ENCODE data around the gene PRRC2A. TPM values are rescaled to one million over a fixed set of nuclear protein-coding genes. Genes with fewer than 3 reads are reported as not detected.

PRRC2A gene
- total and polyA plus RNA-seq, 11 donors = 75.1 to 119 (median 97.4) TPM

DNA sequence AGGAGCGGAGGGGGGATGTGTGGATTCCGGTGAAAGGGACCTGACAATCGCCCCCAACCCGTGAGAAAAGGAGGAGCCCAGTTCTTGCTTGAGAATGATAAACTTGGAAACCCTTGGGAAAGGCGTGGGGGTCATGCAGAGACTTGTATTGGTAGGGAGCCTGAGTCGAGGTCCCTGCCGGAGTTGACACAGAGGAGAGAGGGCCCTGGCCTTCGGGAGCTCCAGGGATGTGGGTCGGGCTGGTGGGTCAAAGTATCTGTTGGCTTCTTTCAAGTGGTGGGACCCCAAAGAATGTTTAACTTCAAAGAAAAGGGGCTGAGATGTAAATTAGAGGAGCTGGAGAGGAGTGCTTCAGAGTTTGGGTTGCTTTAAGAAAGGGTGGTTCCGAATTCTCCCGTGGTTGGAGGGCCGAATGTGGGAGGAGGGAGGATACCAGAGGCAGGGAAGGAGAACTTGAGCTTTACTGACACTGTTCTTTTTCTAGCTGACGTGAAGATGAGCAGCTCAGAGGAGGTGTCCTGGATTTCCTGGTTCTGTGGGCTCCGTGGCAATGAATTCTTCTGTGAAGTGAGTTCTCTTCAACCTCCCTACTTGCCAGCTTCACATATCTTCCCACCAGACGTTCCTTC is 45.9 kb downstream of the PRRC2A start:
- H3K36me3 ChIP-seq = peaks cover 7 to 72% (median 65%) of the 10 kb centered on the region in 9 donors
- peak overlapping the region; percentile 83 to 97 (median 94) for H3K27ac ChIP-seq
- no peak for TF ChIP-seq POLR2A (IDR thresholded peaks at IDR 0.05)
- TF ChIP-seq, protein P1, sequence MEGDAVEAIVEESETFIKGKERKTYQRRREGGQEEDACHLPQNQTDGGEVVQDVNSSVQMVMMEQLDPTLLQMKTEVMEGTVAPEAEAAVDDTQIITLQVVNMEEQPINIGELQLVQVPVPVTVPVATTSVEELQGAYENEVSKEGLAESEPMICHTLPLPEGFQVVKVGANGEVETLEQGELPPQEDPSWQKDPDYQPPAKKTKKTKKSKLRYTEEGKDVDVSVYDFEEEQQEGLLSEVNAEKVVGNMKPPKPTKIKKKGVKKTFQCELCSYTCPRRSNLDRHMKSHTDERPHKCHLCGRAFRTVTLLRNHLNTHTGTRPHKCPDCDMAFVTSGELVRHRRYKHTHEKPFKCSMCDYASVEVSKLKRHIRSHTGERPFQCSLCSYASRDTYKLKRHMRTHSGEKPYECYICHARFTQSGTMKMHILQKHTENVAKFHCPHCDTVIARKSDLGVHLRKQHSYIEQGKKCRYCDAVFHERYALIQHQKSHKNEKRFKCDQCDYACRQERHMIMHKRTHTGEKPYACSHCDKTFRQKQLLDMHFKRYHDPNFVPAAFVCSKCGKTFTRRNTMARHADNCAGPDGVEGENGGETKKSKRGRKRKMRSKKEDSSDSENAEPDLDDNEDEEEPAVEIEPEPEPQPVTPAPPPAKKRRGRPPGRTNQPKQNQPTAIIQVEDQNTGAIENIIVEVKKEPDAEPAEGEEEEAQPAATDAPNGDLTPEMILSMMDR (IDR thresholded peaks at IDR 0.05) = no peak
- H3K4me1 ChIP-seq = peaks cover 9 to 53% (median 32%) of the 10 kb centered on the region in 12 donors
- peak overlapping the region; percentile 64 to 95 (median 83) for H3K4me3 ChIP-seq
- no peak for DNase-seq
- 2 to 4% (median 3%) methylated on average over 15 of the region's 15 CpGs for WGBS, 4 donors
- ATAC-seq = no peak
- no peaks in the 10 kb centered on the region for H3K9me3 ChIP-seq
- intact Hi-C loops (cut with DNase I) = loop anchor here in 3 of 10 donors (5.0 to 10.0 kb wide), 3 partner anchors 166 to 508 kb away; partner anchors contain the start of genes AGPAT1 (in 2 of the 3), RNF5 (in 2 of the 3), NELFE (in 1 of the 3) and SKIC2 (in 1 of the 3)
- no peaks in the 10 kb centered on the region for H3K27me3 ChIP-seq

DNA sequence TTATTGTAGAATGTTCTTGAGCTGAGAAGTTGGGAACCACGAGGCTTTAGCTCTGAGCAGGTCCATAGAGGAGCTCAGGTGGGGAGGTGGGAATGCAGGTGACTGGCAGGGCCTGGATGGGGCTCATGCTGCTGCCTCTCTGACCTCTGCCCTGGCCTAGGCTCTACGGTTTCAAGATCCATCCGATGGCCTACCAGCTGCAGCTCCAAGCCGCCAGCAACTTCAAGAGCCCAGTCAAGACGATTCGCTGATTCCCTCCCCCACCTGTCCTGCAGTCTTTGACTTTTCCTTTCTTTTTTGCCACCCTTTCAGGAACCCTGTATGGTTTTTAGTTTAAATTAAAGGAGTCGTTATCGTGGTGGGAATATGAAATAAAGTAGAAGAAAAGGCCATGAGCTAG is 49.2 kb downstream of the PRRC2A start, which contains the start of gene LY6G5B:
LY6G5B (plus strand) TSS at position 301 of the 400 bp plus-strand sequence. CDS start 975 bp downstream, outside the sequence.
- Histone ChIP-seq H3K36me3 (peaks cover 7 to 73% (median 69%) of the 10 kb centered on the region in 9 donors), H3K9me3 (no peaks in the 10 kb centered on the region), H3K4me3 (no peak within 1 kb of the TSS), H3K4me1 (peaks cover 0 to 28% (median 14%) of the 10 kb centered on the region in 12 donors), H3K27me3 (no peaks in the 10 kb centered on the region), H3K27ac (no peak within 1 kb of the TSS)
- intact Hi-C loops (cut with DNase I) = loop anchor here in 3 of 10 donors (5.0 to 10.0 kb wide), 3 partner anchors 163 to 505 kb away; partner anchors contain the start of genes AGPAT1 (in 2 of the 3), RNF5 (in 2 of the 3), NELFE (in 1 of the 3) and SKIC2 (in 1 of the 3)
- ATAC-seq = no peak
- 84 to 95% (median 88%) methylated on average over 8 of the region's 8 CpGs for WGBS, 4 donors
- TF ChIP-seq, protein P1 (IDR thresholded peaks at IDR 0.05) = no peak
- TF ChIP-seq POLR2A (IDR thresholded peaks at IDR 0.05) = no peak
- no peak for DNase-seq

DNA sequence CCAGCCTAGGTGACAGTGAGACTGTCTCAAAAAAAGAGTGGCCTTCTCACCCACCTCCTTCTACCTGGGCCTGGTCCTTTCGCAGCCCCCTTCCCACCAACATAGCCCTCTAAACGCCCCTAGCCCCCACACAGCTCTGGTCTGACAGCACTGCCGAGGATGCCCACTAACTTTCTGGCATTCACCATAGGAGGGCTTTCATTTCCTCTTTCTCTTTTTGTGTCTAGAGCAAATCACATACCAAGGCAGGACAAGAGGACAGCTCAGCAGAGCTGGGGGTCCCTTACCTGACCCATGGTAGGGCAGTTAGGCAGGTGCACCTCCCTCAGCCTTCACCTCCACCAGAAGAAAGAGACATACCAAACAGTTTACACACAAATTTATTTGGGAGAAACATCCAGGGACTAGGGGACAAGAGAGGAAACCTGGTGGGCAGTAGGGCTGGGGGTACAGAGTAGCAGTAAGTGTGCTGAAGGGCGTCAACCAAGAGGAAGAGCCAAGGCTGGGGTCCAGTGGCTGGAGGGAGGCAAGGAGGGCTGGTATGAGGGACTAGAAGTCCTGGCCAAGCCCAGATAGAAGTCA is 55.9 kb downstream of the PRRC2A start:
- Histone ChIP-seq H3K36me3 (peaks cover 0 to 37% (median 23%) of the 10 kb centered on the region in 9 donors), H3K9me3 (no peaks in the 10 kb centered on the region), H3K27me3 (no peaks in the 10 kb centered on the region), H3K4me1 (peaks cover 0 to 14% (median 11%) of the 10 kb centered on the region in 12 donors), H3K27ac (no peak overlapping the region), H3K4me3 (no peak overlapping the region)
- WGBS, 4 donors = 81 to 90% (median 84%) methylated on average over 4 of the region's 4 CpGs
- no peak for TF ChIP-seq POLR2A (IDR thresholded peaks at IDR 0.05)
- TF ChIP-seq, protein P1 (IDR thresholded peaks at IDR 0.05) = no peak
- intact Hi-C loops (cut with DNase I) = loop anchor here in 1 of 10 donors (5.0 kb wide), 1 partner anchor 201 kb away; the partner anchor contains the start of gene SLC44A4
- DNase-seq (no peak), ATAC-seq (no peak)

DNA sequence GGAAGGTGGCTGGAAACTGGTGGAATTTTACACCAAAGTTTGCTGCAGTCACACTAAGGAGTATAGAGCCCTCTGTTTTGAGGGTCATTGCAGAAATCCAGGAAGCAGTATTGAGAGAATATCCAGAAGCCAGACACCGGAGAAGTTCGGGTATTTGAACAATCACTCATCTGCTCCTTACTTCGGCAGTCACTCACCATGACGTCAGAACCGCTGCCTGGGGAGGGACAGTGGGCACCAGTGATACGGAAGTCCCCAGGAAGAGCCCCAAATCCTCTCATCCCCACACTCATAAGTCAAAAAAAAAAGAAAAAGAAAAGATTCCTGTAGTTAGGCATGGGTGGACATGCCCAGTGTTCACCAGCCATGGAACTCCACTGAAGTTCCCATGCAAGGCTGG is 56.4 kb downstream of the PRRC2A start:
- peaks cover 0 to 32% (median 18%) of the 10 kb centered on the region in 9 donors for H3K36me3 ChIP-seq
- no peaks in the 10 kb centered on the region for H3K27me3 ChIP-seq
- 73 to 83% (median 79%) methylated on average over 6 of the region's 6 CpGs for WGBS, 4 donors
- DNase-seq = no peak
- TF ChIP-seq, protein P1 (IDR thresholded peaks at IDR 0.05) = no peak
- TF ChIP-seq POLR2A (IDR thresholded peaks at IDR 0.05) = no peak
- ATAC-seq = no peak
- no peak overlapping the region for H3K4me3 ChIP-seq
- intact Hi-C loops (cut with DNase I) = loop anchor here in 1 of 10 donors (5.0 kb wide), 1 partner anchor 200 kb away; the partner anchor contains the start of gene SLC44A4
- H3K27ac ChIP-seq = no peak overlapping the region
- H3K4me1 ChIP-seq = peaks cover 0 to 19% (median 13%) of the 10 kb centered on the region in 12 donors
- no peaks in the 10 kb centered on the region for H3K9me3 ChIP-seq
